Activated CD4-positive, alpha-beta T cell treated with anti-CD3 and anti-CD28 coated beads, Interleukin-2, amount 50 U/mL, for 24 hours (primary cell): ENCODE measurements around the gene ERMN.
"Not testable (repeated sequence)": the region's sequence is repeated elsewhere in the genome, so short reads cannot be mapped to it uniquely, and the experiment has no call there.

Experiments
- DNase-seq, 2 donors: peaks; one replicate each; pipeline ENCODE4 v3.0.0-alpha.2; 2020; ENCODE audit warnings: low read depth in 1 of 2, low spot score in 1 of 2

ERMN gene

GRCh38 chr2:157301307-157301706, 24.3 kb downstream of the ERMN start:
- DNase-seq: no peak

GRCh38 chr2:157296958-157297357, 28.7 kb downstream of the ERMN start:
- DNase-seq: no peak

- DNase-seq: no peak
These were observed 29.1 kb downstream of the ERMN start for GRCh38 chr2:157296490-157296889.

GRCh38 chr2:157292853-157293252, 32.8 kb downstream of the ERMN start:
- DNase-seq: no peak

GRCh38 chr2:157291018-157291417, 34.6 kb downstream of the ERMN start:
- no peak for DNase-seq

GRCh38 chr2:157290525-157290924, 35.1 kb downstream of the ERMN start:
- DNase-seq: no peak

GRCh38 chr2:157287160-157287559, 38.5 kb downstream of the ERMN start:
- DNase-seq: no peak

GRCh38 chr2:157283468-157283867, 42.2 kb downstream of the ERMN start:
- no peak for DNase-seq

GRCh38 chr2:157281316-157281715, 44.3 kb downstream of the ERMN start:
- DNase-seq: no peak

GRCh38 chr2:157279311-157279710, 46.3 kb downstream of the ERMN start:
- not testable (repeated sequence) for DNase-seq

GRCh38 chr2:157271590-157272203, 53.9 kb downstream of the ERMN start:
- no peak for DNase-seq

- no peak for DNase-seq
These were observed 55.7 kb downstream of the ERMN start for GRCh38 chr2:157269922-157270321.

GRCh38 chr2:157269060-157269459, 56.6 kb downstream of the ERMN start:
- no peak for DNase-seq
